Osteocyte (in vitro differentiated cells): ENCODE results near the gene PAPSS1. TPM values are rescaled to one million over a fixed set of nuclear protein-coding genes. Genes with fewer than 3 reads are reported as not detected.

Experiments
- DNase-seq: peaks from one replicate; pipeline ENCODE4 v3.0.0; 2021; ENCODE audit warnings: mixed read lengths; ENCODE audit not compliant: unreplicated experiment; ENCODE audit errors: extremely low spot score
- H3K27ac Mint-ChIP-seq: one replicate; pipeline ENCODE4 v1.8.0; 2021; ENCODE audit warnings: mild to moderate bottlenecking, mixed read lengths; ENCODE audit not compliant: unreplicated experiment
- H3K27me3 Mint-ChIP-seq: one replicate; pipeline ENCODE4 v1.8.0; 2021; ENCODE audit warnings: mixed read lengths; ENCODE audit not compliant: unreplicated experiment
- H3K36me3 Mint-ChIP-seq: one replicate; pipeline ENCODE4 v1.8.0; 2021; ENCODE audit warnings: mixed read lengths; ENCODE audit not compliant: unreplicated experiment
- H3K4me1 Mint-ChIP-seq: one replicate; pipeline ENCODE4 v1.8.0; 2021; ENCODE audit warnings: mixed read lengths; ENCODE audit not compliant: unreplicated experiment
- H3K4me3 Mint-ChIP-seq: one replicate; pipeline ENCODE4 v1.8.0; 2021; ENCODE audit warnings: mild to moderate bottlenecking, moderate library complexity, mixed read lengths; ENCODE audit not compliant: unreplicated experiment
- H3K9me3 Mint-ChIP-seq: one replicate; pipeline ENCODE4 v1.8.0; 2021; ENCODE audit warnings: mixed read lengths; ENCODE audit not compliant: unreplicated experiment
- total RNA-seq: library from RNA; stranded (reverse); gene quantifications from 2 replicates; pipeline ENCODE4 v1.2.1, GENCODE V29; 2021
- TF ChIP-seq, protein P1 (sequence below): fragments of 200-600 bp; sonication (generic); IDR thresholded peaks from 2 replicates; pipeline ENCODE4 v1.5.0; 2021; ENCODE audit warnings: antibody characterized with exemption, mild to moderate bottlenecking, moderate library complexity

PAPSS1 gene
- total RNA-seq, 1 donor from 2014 or later: 82.6 TPM

- no peak overlapping the region for H3K27ac Mint-ChIP-seq
- DNase-seq: no peak
- H3K36me3 Mint-ChIP-seq: peaks cover 38% of the 10 kb centered on the region
- no peak overlapping the region for H3K4me3 Mint-ChIP-seq
- H3K27me3 Mint-ChIP-seq: no peaks in the 10 kb centered on the region
- TF ChIP-seq, protein P1, sequence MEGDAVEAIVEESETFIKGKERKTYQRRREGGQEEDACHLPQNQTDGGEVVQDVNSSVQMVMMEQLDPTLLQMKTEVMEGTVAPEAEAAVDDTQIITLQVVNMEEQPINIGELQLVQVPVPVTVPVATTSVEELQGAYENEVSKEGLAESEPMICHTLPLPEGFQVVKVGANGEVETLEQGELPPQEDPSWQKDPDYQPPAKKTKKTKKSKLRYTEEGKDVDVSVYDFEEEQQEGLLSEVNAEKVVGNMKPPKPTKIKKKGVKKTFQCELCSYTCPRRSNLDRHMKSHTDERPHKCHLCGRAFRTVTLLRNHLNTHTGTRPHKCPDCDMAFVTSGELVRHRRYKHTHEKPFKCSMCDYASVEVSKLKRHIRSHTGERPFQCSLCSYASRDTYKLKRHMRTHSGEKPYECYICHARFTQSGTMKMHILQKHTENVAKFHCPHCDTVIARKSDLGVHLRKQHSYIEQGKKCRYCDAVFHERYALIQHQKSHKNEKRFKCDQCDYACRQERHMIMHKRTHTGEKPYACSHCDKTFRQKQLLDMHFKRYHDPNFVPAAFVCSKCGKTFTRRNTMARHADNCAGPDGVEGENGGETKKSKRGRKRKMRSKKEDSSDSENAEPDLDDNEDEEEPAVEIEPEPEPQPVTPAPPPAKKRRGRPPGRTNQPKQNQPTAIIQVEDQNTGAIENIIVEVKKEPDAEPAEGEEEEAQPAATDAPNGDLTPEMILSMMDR: no peak
- peaks cover 4% of the 10 kb centered on the region for H3K9me3 Mint-ChIP-seq
- H3K4me1 Mint-ChIP-seq: peaks cover 12% of the 10 kb centered on the region
These were observed 90.7 kb downstream of the PAPSS1 start for GRCh38 chr4:107629318-107629717.

- H3K9me3 Mint-ChIP-seq: peaks cover 23% of the 10 kb centered on the region
- no peak overlapping the region for H3K4me3 Mint-ChIP-seq
- H3K4me1 Mint-ChIP-seq: peaks cover 17% of the 10 kb centered on the region
- H3K27ac Mint-ChIP-seq: no peak overlapping the region
- DNase-seq: no peak
- no peaks in the 10 kb centered on the region for H3K27me3 Mint-ChIP-seq
- peaks cover 46% of the 10 kb centered on the region for H3K36me3 Mint-ChIP-seq
- TF ChIP-seq, protein P1: no peak
These were observed 94.6 kb downstream of the PAPSS1 start for GRCh38 chr4:107625391-107625902.

DNA sequence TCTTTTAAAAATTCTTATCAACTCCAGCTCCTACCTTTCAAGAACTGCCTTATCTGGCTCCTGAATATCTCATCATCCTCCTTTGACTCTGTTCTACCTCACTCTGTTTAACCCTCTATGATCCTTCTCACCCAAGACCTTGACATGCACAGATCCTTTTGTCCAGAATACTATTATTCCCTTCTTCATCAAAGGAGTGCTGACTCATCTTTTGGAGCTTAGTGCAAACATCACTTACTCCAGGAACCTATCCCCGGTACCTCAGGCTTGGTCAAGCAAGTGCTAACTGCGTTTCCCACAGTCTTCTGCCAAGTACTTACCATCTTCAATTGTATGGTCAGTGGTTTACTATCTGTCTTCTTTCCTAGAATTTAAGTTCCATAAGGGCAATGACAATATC lies 96.0 kb downstream of the PAPSS1 start:
- Mint-ChIP-seq H3K4me1 (peaks cover 24% of the 10 kb centered on the region), H3K4me3 (no peak overlapping the region), H3K27ac (no peak overlapping the region), H3K27me3 (no peaks in the 10 kb centered on the region), H3K36me3 (peaks cover 37% of the 10 kb centered on the region), H3K9me3 (peaks cover 23% of the 10 kb centered on the region)
- TF ChIP-seq, protein P1: no peak
- DNase-seq: no peak

GRCh38 chr4:107622006-107622405 lies 98.0 kb downstream of the PAPSS1 start:
- H3K9me3 Mint-ChIP-seq: peaks cover 23% of the 10 kb centered on the region
- H3K4me1 Mint-ChIP-seq: peaks cover 42% of the 10 kb centered on the region
- no peak overlapping the region for H3K27ac Mint-ChIP-seq
- H3K27me3 Mint-ChIP-seq: no peaks in the 10 kb centered on the region
- DNase-seq: no peak
- no peak overlapping the region for H3K4me3 Mint-ChIP-seq
- H3K36me3 Mint-ChIP-seq: peaks cover 36% of the 10 kb centered on the region
- TF ChIP-seq, protein P1: no peak

DNA sequence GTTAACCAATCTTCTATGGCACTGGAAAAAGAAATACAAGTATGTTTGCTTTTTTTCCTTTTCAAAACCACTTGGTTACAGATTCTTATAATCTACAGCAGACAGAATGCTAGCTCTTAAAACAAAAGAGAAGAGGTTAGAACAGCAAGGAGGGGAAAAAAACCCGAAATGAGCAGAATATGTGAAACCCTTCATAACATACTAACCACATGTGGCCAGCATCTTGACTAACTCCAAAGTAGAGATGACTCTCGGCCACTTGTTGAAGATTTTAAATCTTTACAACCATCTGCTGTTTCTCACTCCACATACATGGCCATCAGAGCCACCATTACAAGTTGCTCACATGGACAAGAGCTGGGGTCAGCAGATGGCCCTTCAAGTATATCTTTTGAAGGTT lies 100.3 kb downstream of the PAPSS1 start:
- no peak overlapping the region for H3K4me3 Mint-ChIP-seq

More for the DNA sequence above, 100.3 kb downstream of the PAPSS1 start:
- no peak for DNase-seq
- H3K9me3 Mint-ChIP-seq: peaks cover 23% of the 10 kb centered on the region
- TF ChIP-seq, protein P1: no peak
- peak overlapping the region; percentile 91 for H3K27ac Mint-ChIP-seq
- H3K36me3 Mint-ChIP-seq: peaks cover 39% of the 10 kb centered on the region
- H3K4me1 Mint-ChIP-seq: peaks cover 54% of the 10 kb centered on the region
- no peaks in the 10 kb centered on the region for H3K27me3 Mint-ChIP-seq
